HG02943 (cell line): ENCODE results near the gene COL15A1.

ENCODE experiments used
- ATAC-seq: cut with Tn5 transposase; IDR thresholded peaks from one replicate; pipeline ENCODE4 v1.9.1; 2021; ENCODE audit warnings: mild to moderate bottlenecking, low read depth, moderate library complexity; ENCODE audit not compliant: unreplicated experiment

COL15A1 gene

GRCh38 chr9:98989036-98990000, 45.6 kb downstream of the COL15A1 start:
- no peak for ATAC-seq

- no peak for ATAC-seq
Measured at GRCh38 chr9:98990181-98990870, 46.6 kb downstream of the COL15A1 start.

GRCh38 chr9:98992107-98992884, 48.6 kb downstream of the COL15A1 start:
- no peak for ATAC-seq

GRCh38 chr9:98992885-98993569, 49.3 kb downstream of the COL15A1 start:
- ATAC-seq = no peak

GRCh38 chr9:98993570-98993945, 49.9 kb downstream of the COL15A1 start:
- no peak for ATAC-seq

GRCh38 chr9:98994172-98995058, 50.7 kb downstream of the COL15A1 start:
- ATAC-seq = no peak

- no peak for ATAC-seq
Measured at GRCh38 chr9:98995059-98995671, 51.5 kb downstream of the COL15A1 start.

- no peak for ATAC-seq
Measured at GRCh38 chr9:98995971-98996504, 52.3 kb downstream of the COL15A1 start.

GRCh38 chr9:98997604-98998003, 53.9 kb downstream of the COL15A1 start:
- ATAC-seq = no peak

- no peak for ATAC-seq
Measured at GRCh38 chr9:98998441-98999151, 54.9 kb downstream of the COL15A1 start.

GRCh38 chr9:98999152-98999525, 55.4 kb downstream of the COL15A1 start:
- ATAC-seq = no peak

- no peak for ATAC-seq
Measured at GRCh38 chr9:99000476-99001395, 57.0 kb downstream of the COL15A1 start.

- no peak for ATAC-seq
Measured at GRCh38 chr9:99001892-99002291, 58.2 kb downstream of the COL15A1 start.

- ATAC-seq = no peak
Measured at GRCh38 chr9:99002706-99003105, 59.0 kb downstream of the COL15A1 start.

GRCh38 chr9:99003308-99003707, 59.6 kb downstream of the COL15A1 start:
- no peak for ATAC-seq

GRCh38 chr9:99004115-99004514, 60.4 kb downstream of the COL15A1 start:
- no peak for ATAC-seq
